GM18873 (cell line): ENCODE measurements around the gene NUDT14.

Source experiments
- ATAC-seq: cut with Tn5 transposase; IDR thresholded peaks from one replicate; pipeline ENCODE4 v1.9.1; 2021; ENCODE audit warnings: mild to moderate bottlenecking, moderate library complexity, moderate number of reproducible peaks; ENCODE audit not compliant: unreplicated experiment, low FRiP score

Gene NUDT14

GRCh38 chr14:105200074-105200473 lies 19.0 kb upstream of the NUDT14 start:
- ATAC-seq, result no peak

GRCh38 chr14:105199093-105199492 lies 18.0 kb upstream of the NUDT14 start:
- ATAC-seq, result no peak

- no peak for ATAC-seq
These were observed 17.5 kb upstream of the NUDT14 start for GRCh38 chr14:105198588-105198987.

GRCh38 chr14:105197211-105197641 lies 16.1 kb upstream of the NUDT14 start:
- no peak for ATAC-seq

GRCh38 chr14:105196265-105196960 lies 15.3 kb upstream of the NUDT14 start:
- ATAC-seq, result no peak

GRCh38 chr14:105195522-105196264 lies 14.6 kb upstream of the NUDT14 start:
- ATAC-seq, result no peak

- ATAC-seq, result no peak
These were observed 13.9 kb upstream of the NUDT14 start for GRCh38 chr14:105195051-105195450.

- ATAC-seq, result no peak
These were observed 13.0 kb upstream of the NUDT14 start for GRCh38 chr14:105193916-105194782.

- ATAC-seq, result no peak
These were observed 12.0 kb upstream of the NUDT14 start for GRCh38 chr14:105192866-105193731.

- ATAC-seq, result no peak
These were observed 6.9 kb upstream of the NUDT14 start for GRCh38 chr14:105187935-105188524.

- no peak for ATAC-seq
These were observed 6.0 kb upstream of the NUDT14 start for GRCh38 chr14:105187116-105187515.

GRCh38 chr14:105185973-105186372 lies 4.9 kb upstream of the NUDT14 start:
- ATAC-seq, result no peak

GRCh38 chr14:105185001-105185400 lies 3.9 kb upstream of the NUDT14 start:
- ATAC-seq, result no peak

GRCh38 chr14:105184461-105184860 lies 3.3 kb upstream of the NUDT14 start:
- no peak for ATAC-seq

- ATAC-seq, result no peak
These were observed 1.3 kb upstream of the NUDT14 start for GRCh38 chr14:105182296-105183020.

- no peak for ATAC-seq
These were observed 610 bp upstream of the NUDT14 start for GRCh38 chr14:105181549-105182295.

- ATAC-seq, result no peak
These were observed 1.9 kb downstream of the NUDT14 start for GRCh38 chr14:105179191-105179590.

- no peak for ATAC-seq
These were observed 2.3 kb downstream of the NUDT14 start for GRCh38 chr14:105178868-105179140.
